ENCODE results near the gene WFDC5.
A peak's percentile ranks its signal among the peaks of the same experiment; 100 is the strongest.
"Not testable (repeated sequence)": the region's sequence is repeated elsewhere in the genome, so short reads cannot be mapped to it uniquely, and the experiment has no call there.

WFDC5 gene, protein sequence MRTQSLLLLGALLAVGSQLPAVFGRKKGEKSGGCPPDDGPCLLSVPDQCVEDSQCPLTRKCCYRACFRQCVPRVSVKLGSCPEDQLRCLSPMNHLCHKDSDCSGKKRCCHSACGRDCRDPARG

DNA sequence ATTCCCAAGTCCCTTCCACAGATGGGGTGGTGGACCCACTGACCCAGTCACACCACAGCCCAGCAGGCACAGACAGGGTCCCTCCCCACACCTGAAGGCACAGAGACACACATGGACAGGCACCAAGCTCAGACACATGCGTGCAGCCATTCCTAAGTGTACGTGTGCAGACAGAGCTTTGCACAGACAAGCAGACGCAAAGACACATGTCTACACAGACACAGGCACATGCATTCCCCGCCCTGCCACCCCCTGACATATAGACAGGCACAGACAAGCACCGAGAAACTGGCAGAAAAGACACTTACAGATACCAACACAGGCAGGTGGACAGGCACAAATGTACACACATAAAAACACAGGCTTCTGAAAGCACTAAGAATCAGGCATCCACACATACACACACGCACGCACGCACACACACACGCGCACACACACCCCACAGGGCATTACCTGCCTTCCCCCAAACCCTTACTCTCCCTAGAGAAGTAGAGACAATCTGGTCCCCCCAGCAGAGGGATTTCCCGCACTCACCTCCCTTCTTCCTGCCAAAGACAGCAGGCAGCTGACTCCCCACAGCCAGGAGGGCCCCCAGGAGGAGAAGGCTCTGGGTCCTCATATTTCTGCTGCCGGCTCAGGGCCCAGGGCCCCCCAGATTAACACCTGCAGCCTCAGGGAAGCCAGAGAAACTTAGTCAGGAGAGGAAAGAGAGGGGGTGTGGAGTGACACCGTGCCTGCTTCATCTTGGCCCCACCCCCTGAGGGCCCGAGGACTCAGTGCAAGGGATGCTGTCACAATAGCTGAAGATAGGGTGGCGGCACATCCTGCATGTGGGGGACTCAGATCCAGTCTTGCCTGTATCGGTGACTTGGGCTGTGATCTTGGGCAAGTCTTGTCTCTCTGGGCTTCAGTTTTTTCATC is at the start of gene WFDC5:
Gene WFDC5 (minus strand): TSS at position 710 of the 921 bp plus-strand sequence. CDS start 91 bp downstream, at position 619.
- DNase-seq (ENCODE audit: insufficient read length, low spot score) (no peak), FAIRE-seq (no peak)
- no peak for TF ChIP-seq POLR2A (IDR thresholded peaks at IDR 0.05; ENCODE audit: low read depth, low read length)

DNA sequence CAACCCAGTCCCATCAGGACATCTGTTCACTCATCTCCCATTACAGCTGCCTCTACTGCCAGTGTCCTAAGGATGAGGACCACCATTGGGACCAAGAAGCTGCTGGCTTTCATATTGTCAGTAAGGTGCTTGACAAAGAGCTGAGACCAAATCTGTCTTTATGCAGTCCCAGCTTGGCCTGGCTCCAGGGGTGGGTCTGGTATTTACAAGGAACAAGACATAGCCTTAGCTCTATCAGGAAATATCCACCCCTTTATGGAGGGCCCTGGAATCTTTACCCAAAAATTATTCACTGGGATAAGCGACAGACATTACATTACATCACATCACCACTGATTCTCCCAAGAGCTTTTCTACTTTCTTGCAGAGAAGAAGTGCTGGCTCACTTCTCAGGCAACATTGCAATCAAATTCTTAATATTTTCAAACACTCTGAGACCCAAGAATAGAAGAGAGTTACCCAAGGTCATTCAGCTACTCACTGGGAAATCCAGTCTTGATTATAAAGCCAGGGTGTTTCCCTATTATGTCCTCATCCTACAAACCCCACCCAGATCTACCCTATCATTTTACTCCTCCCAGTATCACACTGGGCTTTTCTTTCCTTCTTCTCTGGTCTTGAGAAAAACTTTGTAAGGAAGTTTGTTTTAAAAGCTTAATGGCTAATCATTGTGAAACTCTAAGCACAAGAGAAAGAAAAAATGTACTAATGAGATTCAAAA is 48.3 kb upstream of the WFDC5 start:
- FAIRE-seq (no peak), DNase-seq (ENCODE audit: insufficient read length, low spot score) (no peak)
- TF ChIP-seq POLR2A (IDR thresholded peaks at IDR 0.05; ENCODE audit: low read depth, low read length), result no peak

DNA sequence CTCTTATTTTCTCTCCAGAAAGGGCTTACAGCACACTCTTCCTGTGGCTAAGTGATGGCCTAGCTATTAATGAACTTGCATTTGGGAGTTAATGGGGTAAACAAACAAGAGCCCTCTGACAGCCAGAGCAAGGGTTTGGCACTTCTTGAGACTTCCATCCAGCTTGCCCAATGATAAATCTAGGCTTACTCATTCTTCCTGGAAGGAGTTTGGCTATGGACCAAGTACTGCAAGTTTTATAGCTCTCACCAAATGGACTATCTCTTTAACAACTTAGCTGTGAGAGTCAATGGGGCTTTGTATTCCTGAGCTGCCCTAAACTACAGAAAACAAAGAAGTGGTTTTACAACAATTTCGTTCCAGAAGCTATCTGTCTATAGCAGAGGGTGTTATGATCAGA is 43.0 kb upstream of the WFDC5 start:
- FAIRE-seq (peak; percentile 75), DNase-seq (ENCODE audit: insufficient read length, low spot score) (peak; percentile 13)

DNA sequence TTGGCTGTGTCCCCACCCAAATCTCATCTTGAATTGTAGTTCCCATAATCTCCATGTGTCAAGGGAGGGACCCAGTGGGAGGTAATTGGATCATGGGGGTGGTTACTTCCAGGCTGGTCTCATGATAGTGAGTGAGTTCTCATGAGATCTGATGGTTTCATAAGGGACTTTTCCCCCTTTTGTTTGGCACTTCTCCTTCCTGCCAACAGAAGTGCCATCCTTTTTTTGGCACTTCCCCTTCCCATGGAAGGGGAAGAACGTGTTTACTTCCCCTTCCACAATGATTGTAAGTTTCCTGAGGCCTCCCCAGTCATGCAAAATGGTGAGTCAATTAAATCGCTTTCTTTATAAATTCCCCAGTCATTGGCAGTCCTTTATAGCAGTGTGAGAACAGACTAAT is 41.7 kb upstream of the WFDC5 start:
- no peak for TF ChIP-seq POLR2A (IDR thresholded peaks at IDR 0.05; ENCODE audit: low read depth, low read length)
- FAIRE-seq (no peak), DNase-seq (ENCODE audit: insufficient read length, low spot score) (no peak)

More for the DNA sequence above, 43.0 kb upstream of the WFDC5 start:
- no peak for TF ChIP-seq POLR2A (IDR thresholded peaks at IDR 0.05; ENCODE audit: low read depth, low read length)

DNA sequence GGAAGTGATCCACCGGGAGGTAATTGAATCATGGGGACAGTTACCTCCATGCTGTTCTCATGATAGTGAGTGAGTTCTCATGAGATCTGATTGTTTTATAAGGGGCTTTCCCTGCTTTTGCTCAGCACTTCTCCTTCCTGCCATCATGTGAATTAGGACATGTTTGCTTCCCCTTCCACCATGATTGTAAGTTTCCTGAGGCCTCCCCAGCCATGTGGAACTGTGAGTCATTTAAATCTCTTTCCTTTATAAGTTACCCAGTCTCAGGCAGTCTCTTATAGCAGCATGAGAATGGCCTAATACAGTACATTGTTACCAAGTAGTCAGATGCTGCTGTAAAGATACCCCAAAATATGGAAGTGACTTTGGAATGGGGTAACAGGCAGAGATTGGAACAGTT is 39.8 kb upstream of the WFDC5 start:
- FAIRE-seq, result not testable (repeated sequence)

DNA sequence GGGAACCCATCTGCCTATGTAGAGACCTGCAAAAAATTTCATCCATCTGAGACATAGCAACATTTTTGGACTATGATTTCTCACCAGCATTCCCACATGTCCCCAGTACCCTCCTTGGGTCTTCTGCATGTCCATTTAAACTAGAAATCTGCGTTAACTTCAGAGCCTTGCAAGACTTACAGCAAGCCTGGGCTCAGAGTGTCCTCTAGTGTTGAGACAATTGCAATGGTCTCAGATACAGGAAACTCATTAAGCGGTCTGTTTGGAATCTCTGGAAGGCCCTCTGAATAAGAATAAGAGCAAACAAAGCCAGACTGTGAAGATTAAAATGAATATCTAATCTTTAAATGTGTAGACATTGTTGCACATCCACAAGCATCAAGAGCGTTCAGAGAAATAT is 39.2 kb upstream of the WFDC5 start:
- no peak for DNase-seq (ENCODE audit: insufficient read length, low spot score)
- no peak for FAIRE-seq
- TF ChIP-seq POLR2A (IDR thresholded peaks at IDR 0.05; ENCODE audit: low read depth, low read length), result no peak

More for the DNA sequence above, 39.8 kb upstream of the WFDC5 start:
- DNase-seq (ENCODE audit: insufficient read length, low spot score), result not testable (repeated sequence)

DNA sequence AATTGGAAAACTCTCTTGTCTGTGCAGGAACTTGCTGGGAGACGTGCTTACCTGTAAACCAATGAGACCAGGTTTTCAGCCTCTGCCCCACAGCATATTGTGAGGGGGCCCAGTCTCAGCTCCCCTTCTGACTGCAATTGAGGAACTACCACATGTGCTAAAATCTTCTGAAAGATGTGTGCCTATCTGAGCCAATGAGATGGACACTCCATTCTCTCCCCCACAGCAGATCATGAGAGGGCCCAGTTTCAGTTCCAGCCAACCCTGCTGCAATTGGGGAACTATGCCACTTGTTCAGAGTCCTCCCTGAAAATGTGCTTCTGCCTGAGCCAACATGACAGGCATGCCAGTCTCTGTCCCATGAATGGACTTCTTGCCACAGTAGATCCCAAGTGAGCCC is 38.8 kb upstream of the WFDC5 start:
- FAIRE-seq, result no peak
- TF ChIP-seq POLR2A (IDR thresholded peaks at IDR 0.05; ENCODE audit: low read depth, low read length), result no peak
- no peak for DNase-seq (ENCODE audit: insufficient read length, low spot score)

DNA sequence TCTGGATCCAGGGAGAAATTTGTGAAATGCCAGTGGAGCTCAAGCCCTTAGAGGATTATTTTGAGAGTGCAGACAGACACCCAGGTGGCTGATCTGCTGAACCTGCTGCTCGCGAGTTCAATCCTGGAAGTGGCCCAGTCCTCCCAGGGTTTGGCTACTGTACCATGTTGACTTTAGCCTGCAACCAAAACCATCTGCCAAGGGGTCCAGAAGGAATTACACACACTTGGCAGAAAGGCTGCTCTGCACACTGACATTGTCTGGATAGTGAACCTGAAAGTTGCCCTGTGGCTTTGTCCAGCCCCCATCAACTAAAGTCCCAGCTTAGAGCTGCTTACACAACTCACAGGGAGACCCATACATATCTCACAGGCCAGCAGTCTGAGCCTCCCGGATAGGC is 38.2 kb upstream of the WFDC5 start:
- FAIRE-seq (no peak), DNase-seq (ENCODE audit: insufficient read length, low spot score) (no peak)
- no peak for TF ChIP-seq POLR2A (IDR thresholded peaks at IDR 0.05; ENCODE audit: low read depth, low read length)

DNA sequence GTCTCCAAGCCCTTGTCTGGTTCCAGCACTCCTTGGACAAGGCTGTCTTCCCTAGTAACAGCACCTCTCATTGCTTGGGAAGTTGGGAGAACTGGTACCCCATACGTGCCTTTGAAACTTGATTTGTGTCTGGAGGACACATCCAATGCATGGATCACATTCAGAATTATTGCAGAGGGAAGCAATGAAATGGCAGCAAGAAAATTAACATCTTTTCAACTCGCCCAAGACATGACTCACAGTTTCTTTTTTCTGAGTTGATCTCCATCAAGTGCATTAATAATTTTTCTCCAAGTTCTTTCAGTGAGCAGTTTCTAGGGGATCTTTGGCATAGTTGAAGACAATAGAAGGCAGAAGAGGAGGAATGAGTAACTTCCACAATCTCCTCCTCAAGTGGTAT is 37.4 kb upstream of the WFDC5 start:
- FAIRE-seq (no peak), DNase-seq (ENCODE audit: insufficient read length, low spot score) (no peak)
- no peak for TF ChIP-seq POLR2A (IDR thresholded peaks at IDR 0.05; ENCODE audit: low read depth, low read length)

DNA sequence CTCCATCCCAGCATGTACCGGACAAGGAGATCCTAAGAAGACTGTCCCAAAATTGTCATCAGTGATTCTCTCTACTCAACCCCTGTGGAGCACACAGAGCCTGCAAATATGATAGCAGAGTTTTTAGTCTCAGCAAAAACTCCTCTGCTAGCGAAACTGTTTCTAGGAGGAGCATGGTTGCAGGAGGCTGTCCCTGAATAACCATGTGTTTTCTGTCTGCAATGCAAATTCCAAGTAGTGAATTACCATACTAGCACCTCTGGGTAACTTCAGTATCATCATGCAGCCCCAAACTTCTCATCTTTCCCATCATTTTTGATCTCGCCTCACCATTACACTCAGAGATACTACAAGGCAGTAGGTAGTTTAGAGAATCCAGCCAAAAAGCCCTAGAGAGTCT is 34.1 kb upstream of the WFDC5 start:
- no peak for DNase-seq (ENCODE audit: insufficient read length, low spot score)
- TF ChIP-seq POLR2A (IDR thresholded peaks at IDR 0.05; ENCODE audit: low read depth, low read length), result no peak
- FAIRE-seq, result no peak

DNA sequence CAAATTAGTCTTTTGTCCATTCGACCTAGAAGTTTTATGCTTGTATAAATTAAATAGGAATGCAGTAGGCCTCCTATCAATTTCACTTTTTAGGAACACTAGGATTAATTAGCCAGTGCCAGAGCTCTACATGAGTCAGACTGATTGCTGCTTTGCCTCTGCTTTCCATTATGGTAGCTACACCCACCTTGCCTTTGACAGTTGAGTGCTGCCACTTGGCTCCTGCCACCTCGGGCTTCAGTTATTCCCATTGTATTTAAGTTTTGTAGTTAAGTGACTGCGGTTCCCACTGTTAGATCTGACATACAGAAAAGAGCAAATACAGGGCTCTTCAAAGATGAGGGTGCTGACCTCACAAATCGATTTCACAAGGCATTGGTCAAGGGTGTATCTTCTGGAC is 25.9 kb upstream of the WFDC5 start:
- no peak for TF ChIP-seq POLR2A (IDR thresholded peaks at IDR 0.05; ENCODE audit: low read depth, low read length)
- no peak for FAIRE-seq

DNA sequence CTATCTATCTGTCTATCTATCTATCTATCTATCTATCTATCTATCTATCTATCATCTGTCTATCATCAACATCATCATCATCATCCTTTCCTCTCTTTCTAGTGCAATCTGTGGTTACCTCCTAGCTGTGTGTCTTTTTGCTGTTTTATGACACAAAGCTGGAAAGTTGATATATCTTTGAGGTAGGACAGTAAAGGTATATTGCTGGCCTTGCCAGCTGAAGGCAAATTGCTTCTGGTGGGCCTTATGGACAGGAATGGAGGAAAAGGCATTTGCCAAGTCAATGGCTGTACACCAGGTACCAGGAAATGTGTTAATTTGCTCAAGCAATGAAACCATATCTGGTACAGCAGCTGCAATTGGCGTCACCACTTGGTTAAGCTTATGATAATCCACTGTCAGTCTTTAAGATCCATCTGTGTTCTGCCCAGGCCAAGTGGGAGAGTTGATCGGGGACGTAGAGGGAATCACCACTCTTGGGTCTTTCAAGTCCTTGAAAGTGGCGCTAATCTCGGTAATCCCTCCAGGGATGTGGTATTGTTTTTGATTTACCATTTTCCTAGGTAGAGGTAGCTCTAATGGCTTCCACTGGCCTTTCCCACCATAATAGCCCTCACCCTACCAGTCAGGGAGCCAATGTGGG is 24.9 kb upstream of the WFDC5 start:
- DNase-seq (ENCODE audit: insufficient read length, low spot score); FAIRE-seq: not testable (repeated sequence)

More for the DNA sequence above, 25.9 kb upstream of the WFDC5 start:
- DNase-seq (ENCODE audit: insufficient read length, low spot score), result no peak

DNA sequence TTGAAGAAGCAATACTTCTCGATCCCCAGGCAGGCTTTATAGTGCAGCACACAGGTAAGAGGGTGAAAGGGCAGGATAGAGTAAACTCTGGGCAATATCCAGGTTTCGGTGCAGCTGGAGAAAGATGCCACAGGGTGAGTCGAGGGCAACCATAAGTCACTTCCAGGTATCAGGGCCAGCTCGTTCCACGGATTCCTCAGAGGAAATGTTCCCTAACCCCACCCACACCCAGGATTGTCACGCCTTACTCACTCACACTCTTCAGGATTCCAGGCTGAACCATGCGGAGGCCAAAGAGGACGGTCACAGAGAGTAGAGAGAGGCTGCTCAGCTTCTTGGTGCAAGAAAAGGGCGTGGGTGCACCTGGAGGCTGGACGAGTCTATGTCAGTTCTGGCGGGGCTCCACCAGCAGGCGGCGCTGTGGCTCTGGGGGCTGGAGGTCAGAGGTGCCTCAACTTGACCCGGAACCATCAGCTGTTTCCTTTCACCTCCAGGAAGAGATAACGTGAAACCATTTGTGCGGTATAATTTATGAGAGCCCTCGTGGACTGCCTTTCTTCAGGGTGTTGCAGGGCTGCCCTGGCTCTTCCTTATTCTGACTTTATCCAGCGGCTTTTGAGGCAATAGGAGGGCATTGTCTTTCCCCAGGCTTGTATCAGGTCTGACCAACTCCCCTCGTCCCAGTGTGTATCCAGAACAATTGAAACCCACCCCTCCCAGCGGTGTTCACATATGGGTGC is 23.8 kb upstream of the WFDC5 start:
- peak; percentile 35 for DNase-seq (ENCODE audit: insufficient read length, low spot score)
- no peak for FAIRE-seq
- TF ChIP-seq POLR2A (IDR thresholded peaks at IDR 0.05; ENCODE audit: low read depth, low read length), result no peak
